Measurements from ENCODE around the gene CARMIL1. TPM values are rescaled to one million over a fixed set of nuclear protein-coding genes. Genes with fewer than 3 reads are reported as not detected.

CARMIL1 gene
- total RNA-seq, 1 donor from 2014 or later = 37.6 TPM

DNA sequence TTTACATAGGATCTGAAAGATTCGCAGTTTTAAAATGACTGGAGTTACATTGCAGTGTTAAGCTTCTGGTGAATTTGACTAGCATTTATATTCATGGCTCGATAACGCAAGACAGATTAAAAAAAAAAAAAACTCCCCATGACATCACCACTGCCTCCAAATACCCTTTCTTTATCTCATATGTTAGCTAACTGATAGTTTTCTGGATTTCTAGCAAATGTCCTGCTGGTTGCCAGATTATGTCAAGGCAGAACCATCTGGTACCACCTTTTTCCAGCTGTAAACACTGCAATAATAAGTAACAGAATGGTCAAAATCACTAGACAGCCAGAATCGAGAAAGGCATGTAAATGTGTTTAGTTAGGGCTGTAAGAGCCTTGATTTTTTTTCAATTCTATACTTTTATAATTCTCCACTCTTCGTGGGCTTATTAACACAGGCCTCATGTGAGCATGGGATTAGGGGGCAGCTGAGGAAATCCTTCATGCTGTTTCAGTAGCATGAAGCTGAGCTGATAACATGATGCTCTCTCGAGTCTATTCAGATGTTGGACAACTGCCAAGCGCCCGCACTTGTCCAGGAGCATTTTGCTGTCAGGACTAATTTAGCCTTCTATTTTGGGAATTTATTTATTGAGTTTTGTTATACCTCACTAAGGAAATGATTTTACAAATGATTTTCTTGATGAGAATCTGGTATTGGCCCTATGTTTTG lies 206.8 kb downstream of the CARMIL1 start:
- Histone ChIP-seq H3K4me1 (peaks cover 7% of the 10 kb centered on the region), H3K27me3 (no peaks in the 10 kb centered on the region), H3K27ac (no peak overlapping the region), H3K4me3 (no peak overlapping the region), H3K9me3 (no peaks in the 10 kb centered on the region), H3K36me3 (peaks cover 12% of the 10 kb centered on the region)
- ATAC-seq = no peak
- no peak for TF ChIP-seq CTCF (IDR thresholded peaks at IDR 0.05)
- DNase-seq = no peak
- intact Hi-C loops (cut with DNase I) = loop anchor here (5.0 kb wide), 1 partner anchor 209 kb away; the partner anchor contains the start of gene CARMIL1

- no peak for TF ChIP-seq CTCF (IDR thresholded peaks at IDR 0.05)
- H3K27ac ChIP-seq = no peak overlapping the region
- no peaks in the 10 kb centered on the region for H3K9me3 ChIP-seq
- H3K36me3 ChIP-seq = peaks cover 9% of the 10 kb centered on the region
- intact Hi-C loops (cut with DNase I) = loop anchor here (5.0 kb wide), 1 partner anchor 209 kb away; the partner anchor contains the start of gene CARMIL1
- DNase-seq = no peak
- no peak for ATAC-seq
- H3K4me1 ChIP-seq = peaks cover 7% of the 10 kb centered on the region
- no peaks in the 10 kb centered on the region for H3K27me3 ChIP-seq
- no peak overlapping the region for H3K4me3 ChIP-seq
These were observed 207.4 kb downstream of the CARMIL1 start for GRCh38 chr6:25486550-25486949.

GRCh38 chr6:25487012-25487411 lies 207.8 kb downstream of the CARMIL1 start:
- Histone ChIP-seq H3K4me3 (no peak overlapping the region), H3K4me1 (peaks cover 7% of the 10 kb centered on the region), H3K27ac (no peak overlapping the region), H3K27me3 (no peaks in the 10 kb centered on the region), H3K9me3 (no peaks in the 10 kb centered on the region), H3K36me3 (peaks cover 9% of the 10 kb centered on the region)
- intact Hi-C loops (cut with DNase I) = loop anchor here (5.0 kb wide), 1 partner anchor 210 kb away; the partner anchor contains the start of gene CARMIL1
- TF ChIP-seq CTCF (IDR thresholded peaks at IDR 0.05) = no peak
- ATAC-seq (no peak), DNase-seq (no peak)

- ATAC-seq (no peak), DNase-seq (no peak)
- H3K4me3 ChIP-seq = no peak overlapping the region
- peaks cover 7% of the 10 kb centered on the region for H3K4me1 ChIP-seq
- intact Hi-C loops (cut with DNase I) = loop anchor here (5.0 kb wide), 1 partner anchor 211 kb away; the partner anchor contains the start of gene CARMIL1
- H3K36me3 ChIP-seq = peaks cover 9% of the 10 kb centered on the region
- H3K27ac ChIP-seq = no peak overlapping the region
- no peaks in the 10 kb centered on the region for H3K27me3 ChIP-seq
- no peak for TF ChIP-seq CTCF (IDR thresholded peaks at IDR 0.05)
- H3K9me3 ChIP-seq = no peaks in the 10 kb centered on the region
These were observed 209.0 kb downstream of the CARMIL1 start for GRCh38 chr6:25488156-25488555.

GRCh38 chr6:25489399-25489798 lies 210.2 kb downstream of the CARMIL1 start:
- intact Hi-C loops (cut with DNase I) = loop anchor here (5.0 kb wide), 1 partner anchor 212 kb away; the partner anchor contains the start of gene CARMIL1
- ATAC-seq = no peak
- Histone ChIP-seq H3K27me3 (no peaks in the 10 kb centered on the region), H3K27ac (no peak overlapping the region), H3K9me3 (no peaks in the 10 kb centered on the region), H3K36me3 (peaks cover 2% of the 10 kb centered on the region), H3K4me1 (peaks cover 7% of the 10 kb centered on the region), H3K4me3 (no peak overlapping the region)
- no peak for DNase-seq
- TF ChIP-seq CTCF (IDR thresholded peaks at IDR 0.05) = no peak

Measured in upper lobe of right lung (tissue), 1 donor.